GM18909 (cell line): Measurements from ENCODE around the gene RIMKLB.
"Not testable (repeated sequence)": the region's sequence is repeated elsewhere in the genome, so short reads cannot be mapped to it uniquely, and the experiment has no call there.

Experiments used
- ATAC-seq: cut with Tn5 transposase; IDR thresholded peaks from one replicate; pipeline ENCODE4 v1.9.1; 2021; ENCODE audit warnings: mild to moderate bottlenecking; ENCODE audit not compliant: unreplicated experiment, poor library complexity

Gene RIMKLB

DNA sequence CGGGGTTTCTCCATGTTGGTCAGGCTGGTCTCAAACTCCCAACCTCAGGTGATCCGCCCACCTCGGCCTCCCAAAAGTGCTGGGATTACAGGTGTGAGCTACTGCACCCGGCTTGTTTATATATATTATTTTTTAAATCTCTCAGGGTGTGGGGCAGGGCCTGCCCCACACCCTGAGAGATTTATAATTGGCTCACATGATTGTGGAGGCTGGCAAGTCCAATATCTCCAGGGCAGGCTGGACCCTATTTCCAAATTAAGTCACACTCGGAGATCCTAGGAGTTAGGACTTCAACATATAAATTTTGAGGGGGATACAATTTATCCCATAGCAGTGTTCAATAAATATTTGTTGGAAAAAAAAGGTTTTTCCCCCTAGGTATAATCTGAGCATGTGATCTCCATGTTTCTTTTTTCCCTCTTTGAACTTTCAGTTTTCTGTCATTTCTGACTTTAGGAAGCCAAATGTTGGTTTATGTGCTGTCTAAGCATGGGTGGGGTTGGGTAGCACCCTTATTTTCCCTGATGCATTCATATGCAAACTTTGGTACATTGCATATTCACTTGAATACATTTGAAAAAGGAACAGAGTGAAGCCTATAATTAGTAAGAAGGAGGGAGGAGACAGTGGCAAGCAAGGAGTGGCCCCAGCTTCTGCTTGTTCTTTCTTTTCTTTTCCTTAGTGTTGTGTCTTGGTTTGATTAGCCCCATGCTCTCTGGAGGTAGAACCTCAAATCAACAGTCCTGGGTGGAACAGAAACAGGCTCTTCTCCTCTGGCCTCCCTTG lies 116.0 kb downstream of the RIMKLB start:
- no peak for ATAC-seq

DNA sequence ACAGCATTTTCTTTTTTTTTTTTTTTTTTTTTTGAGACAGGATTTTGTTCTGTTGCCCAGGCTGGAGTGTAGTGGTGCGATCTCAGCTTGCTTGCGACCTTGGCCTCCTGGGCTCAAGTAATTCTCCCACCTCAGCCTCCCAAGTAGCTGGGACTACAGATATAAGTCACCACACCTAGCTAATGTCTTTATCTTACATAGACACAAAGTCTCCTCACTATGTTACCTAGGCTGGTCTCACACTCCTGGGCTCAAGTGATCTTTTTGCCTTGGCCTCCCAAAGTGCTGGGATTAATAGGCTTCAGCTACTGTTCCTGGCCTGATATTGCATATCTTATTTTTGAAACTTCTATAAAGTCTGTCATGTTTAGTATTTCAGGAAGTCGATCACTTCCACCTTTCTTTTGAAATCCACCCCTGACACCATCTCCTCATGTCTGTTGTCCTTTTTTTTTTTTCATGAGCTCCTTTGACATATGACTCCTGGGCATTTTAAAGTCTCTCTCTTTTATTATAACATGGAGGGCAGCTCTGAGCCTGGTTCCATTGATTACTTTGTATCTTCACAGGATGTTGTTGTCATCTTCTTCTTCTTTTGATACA lies 118.8 kb downstream of the RIMKLB start:
- no peak for ATAC-seq

DNA sequence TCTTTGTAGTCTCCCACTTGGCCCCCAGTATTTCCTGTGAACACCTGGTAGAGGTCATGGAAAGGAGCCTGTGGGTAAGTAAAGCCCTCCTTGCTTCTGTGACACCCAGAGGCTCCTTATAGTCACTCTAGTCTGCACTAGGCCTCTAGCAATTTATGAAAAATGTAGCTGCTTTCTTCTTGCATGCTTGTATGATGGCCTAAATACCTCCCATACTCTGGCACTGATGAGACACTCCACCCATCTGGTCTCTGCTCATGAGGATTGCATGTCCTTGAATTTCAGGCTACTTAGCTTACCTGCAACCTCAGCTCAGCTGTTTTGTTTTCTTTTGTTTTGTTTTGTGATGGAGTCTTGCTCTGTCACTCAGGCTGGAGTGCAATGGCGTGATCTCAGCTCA lies 120.1 kb downstream of the RIMKLB start:
- ATAC-seq = no peak

DNA sequence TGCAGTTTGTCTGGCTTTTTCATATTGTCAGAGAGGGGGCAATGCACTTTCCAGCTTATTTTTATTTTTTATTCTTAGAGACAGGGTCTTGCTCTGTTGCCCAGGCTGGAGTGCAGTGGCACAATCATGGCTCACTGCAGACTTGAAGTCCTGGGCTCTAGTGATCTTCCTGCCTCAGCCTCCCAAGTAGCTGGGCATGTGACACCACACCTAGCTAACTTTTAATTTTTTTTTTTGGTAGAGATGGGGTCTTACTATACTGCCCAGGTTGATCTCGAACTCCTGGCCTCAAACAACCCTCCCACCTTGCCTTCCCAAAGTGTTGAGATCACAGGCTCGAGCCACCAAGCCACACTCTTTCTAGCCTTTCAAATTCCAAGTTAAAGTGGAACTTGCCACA lies 120.7 kb downstream of the RIMKLB start:
- ATAC-seq = no peak

DNA sequence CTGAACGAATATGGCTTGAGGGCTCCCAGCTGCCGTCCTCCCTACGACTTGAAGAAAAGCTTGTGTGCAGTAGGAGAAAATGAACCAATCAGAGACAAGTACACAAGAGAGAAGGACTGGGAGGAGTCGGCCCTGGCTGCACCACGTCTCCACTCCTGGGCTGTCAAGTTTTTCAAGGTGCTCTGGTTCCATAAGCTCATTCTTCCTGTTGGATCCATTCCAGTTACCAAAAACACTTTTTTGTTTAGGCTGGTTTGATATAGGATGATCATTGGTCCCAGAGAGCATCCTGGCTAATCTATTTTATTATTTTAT lies 121.8 kb downstream of the RIMKLB start:
- ATAC-seq = no peak

DNA sequence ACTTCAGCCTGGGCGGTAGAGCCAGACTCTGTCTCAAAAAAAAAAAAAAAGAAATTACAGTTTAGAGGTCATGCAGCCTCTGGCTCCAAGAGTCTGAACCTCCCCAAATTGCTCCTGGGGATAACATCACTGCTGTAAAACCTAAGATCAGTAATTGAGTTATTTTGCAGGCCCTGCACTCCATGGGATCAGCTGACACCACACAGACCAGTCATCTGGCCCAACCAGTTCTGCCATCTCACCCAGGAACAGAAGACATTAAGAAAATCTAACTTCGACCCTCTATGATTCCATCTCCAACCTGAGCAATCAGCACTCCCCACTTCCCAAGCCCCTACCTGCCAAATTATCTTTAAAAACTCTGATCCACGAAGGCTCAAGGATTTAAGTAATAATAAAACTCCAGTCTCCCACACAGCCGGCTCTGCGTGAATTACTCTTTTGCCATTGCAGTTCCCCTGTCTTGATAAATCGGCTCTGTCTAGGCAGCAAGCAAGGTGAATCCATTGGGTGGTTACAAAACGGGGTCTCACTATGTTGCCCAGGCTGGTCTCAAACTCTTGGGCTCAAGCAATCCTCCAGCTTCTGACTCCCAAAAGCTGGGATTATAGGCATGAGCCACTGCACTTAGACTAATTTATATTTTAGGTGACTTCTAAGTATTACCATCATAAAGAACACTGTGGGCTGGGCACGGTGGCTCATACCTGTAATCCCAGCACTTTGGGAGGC lies 123.1 kb downstream of the RIMKLB start:
- not testable (repeated sequence) for ATAC-seq

DNA sequence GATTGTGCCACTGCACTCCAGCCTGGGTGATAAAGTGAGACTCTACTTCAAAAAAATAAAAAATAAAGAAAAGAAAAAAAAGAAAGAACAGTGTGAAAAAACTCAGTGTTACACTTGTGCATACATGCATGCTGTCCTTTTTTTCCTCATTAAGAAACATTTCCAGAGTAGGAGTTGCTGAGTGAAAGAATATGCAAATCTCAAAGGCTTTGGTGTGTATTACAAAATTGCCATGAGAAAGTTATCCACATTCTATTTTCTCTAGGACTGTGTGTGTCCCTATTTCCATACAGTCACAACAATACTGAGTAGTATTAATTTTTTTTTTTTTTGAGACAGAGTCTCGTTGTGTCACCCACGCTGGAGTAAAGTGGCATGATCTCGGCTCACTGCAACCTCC lies 123.8 kb downstream of the RIMKLB start:
- ATAC-seq = no peak

DNA sequence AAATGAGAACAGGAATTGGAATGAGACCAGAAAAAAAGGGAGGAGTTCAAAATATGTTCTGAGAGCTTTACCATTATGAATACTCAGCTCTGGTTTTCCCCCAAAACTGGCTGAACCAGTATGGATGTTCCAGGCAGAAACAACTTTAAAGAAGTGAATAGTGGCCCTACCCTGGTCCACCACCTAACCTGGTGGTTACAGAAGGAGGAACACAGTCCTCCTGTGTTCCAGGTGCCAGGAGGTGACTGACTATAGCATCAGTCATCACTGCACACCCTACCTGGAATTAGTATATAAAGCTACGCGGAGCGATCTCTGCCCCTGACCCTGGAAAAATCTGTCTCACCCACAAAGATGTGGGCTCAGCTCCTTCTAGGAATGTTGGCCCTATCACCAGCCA lies 124.5 kb downstream of the RIMKLB start, which contains the start of gene A2ML1:
Gene A2ML1 (plus strand): TSS at position 324 of the 400 bp plus-strand sequence. CDS start 31 bp downstream, at position 355.
- ATAC-seq = no peak

DNA sequence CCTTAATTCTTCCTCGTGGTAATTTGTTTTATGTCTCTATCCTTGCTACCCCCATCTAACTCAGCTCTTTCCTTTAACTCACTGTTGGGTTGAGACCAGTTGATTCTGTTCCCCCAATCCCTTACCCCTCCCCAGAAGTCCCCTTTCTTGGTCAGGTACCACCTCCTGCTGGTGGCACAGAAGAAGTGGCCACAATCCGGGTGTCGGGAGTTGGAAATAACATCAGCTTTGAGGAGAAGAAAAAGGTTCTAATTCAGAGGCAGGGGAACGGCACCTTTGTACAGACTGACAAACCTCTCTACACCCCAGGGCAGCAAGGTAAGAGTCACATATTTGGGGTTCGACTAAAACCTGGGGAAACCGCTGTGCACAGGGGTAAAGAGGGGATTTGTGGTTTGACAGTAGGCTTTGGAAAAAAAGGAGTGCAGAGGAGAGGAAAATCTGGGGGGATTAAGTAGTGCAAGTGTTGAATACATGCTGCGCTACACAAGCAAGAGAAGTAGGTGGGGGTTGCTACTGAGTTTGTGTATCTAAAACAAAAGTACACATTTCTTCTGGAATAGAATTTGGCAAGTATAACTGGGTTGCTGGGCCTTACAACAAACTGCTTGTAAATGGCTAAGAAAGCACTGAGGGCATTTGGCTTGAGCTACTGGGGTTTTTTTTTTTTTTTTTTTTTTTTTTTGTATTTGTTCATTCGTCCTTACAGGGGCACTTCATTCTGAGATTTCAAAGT lies 125.9 kb downstream of the RIMKLB start:
- no peak for ATAC-seq

DNA sequence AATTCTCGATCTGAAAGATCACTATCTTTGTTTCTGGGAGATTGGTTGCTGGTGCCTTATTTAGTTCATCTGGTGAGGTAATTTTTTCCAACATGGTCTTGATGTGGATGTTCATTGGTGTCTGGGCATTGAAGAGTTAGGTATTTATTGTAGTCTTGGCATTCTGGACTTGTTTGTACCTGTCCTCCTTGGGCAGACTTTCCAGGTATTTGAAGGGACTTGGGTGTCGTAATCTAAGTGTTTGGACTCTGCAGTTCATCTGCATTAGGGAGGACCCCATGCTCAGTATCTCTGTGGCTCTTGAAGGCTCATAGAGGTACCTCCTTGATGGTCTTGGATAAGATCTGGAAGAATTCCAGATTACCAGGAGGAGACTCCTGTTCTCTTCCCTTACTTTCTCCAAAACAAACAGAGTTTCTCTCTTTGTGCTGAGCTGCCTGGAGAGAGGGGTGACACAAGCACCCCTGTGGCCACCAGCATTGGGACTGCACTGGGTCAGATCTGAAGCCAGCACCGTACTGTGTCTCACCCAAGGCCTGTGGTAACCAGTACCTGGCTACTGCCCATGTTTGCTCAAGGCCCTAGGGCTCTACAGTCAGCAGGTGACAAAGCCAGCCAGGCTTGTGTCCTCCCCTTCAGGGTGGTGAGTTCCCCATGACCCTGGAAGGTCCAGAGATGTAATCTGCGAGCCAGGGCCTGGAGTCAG lies 129.9 kb downstream of the RIMKLB start:
- ATAC-seq = no peak

DNA sequence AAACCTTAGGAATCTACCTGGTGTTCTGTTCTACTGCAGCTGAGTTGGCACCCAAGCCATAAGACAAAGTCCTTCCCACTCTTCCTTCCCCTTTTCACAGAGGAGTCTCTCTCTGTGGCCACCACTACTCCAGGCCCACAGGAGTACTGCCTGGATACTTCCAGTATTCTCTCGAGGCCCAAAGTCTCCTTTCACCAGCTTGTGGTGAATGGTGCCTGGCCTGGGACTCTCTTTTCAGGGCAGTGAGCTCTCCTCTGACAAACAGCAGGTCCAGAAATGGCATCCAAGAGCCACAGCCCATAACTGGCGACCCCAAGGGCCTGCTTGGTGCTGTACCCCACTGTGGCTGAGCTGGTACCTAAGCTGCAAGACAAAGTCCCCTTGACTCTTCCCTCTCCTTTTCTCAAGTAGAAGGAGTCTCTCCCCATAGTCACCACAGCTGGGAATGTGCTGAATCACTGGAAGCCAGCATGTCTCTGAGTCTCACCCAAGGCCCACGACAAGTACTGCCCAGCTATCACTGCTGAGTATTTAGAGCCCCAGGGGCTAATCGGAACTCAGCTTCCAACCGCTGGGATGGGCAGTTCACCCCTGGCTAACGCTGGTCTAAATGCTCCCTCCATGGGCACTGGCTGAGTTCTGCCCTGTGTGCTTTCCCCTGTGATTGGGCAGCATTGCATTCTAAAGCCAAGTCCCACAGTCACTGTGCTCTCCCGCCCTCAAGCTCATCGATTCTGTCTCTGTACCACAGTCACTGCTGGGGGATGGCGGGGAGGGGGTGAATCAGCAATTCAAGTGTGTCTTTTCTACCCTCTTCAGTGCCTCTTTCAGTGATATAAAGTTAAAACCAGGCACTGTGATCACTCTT lies 130.7 kb downstream of the RIMKLB start:
- no peak for ATAC-seq

DNA sequence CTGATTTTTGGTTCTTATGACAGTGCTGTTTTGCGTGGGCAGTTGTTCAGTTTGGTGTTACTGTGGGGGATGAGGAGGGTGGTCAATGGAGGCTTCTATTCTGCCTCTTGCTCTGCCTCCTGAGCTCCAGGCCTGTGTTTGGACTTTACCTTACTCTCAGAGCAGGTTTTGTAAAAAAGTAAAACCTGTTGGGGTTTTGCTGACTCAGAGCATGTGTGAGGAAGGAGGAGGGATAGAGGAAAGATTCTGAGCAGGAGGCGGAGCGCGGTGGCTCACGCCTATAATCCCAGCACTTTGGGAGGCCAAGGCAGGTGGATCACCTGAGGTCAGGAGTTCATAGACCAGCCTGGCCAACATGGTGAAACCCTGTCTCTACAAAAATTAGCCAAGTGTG lies 131.3 kb downstream of the RIMKLB start:
- ATAC-seq = no peak

DNA sequence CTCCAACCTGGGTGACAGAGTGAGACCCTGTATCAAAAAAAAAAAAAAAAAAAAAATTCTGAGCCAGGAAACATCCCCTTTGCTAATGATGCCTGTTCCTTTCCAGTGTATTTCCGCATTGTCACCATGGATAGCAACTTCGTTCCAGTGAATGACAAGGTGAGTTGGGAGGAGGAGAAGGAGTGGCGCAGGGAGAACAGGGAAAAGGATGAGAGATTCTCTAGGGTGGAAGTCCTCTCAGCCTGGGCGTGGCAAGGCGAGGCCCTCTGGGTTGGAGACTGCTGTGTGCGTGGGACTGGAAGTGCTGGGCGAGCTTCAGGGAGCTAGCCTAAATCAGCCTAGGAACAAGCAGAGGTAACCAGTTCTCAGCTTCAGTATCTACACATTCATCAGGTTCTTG lies 131.8 kb downstream of the RIMKLB start:
- no peak for ATAC-seq

DNA sequence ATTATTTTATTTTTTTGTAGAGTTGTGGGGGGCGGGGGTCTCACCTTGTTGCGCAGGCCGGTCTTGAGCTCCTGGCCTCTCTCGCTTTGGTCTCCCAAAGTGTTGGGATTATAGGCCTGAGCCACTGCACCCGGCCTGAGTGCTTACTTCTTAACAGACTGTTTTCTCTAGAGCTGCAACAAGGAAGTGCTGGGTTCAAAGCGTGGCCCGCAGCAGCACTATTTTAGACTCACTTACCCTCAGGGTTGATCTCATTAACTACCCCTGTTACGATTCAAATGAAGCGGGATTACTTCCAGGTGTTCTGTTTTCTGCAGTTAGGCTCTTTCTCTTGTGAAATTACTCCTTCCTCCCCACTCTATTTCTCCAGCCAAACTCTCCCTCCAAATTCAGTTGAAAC lies 133.3 kb downstream of the RIMKLB start:
- no peak for ATAC-seq

DNA sequence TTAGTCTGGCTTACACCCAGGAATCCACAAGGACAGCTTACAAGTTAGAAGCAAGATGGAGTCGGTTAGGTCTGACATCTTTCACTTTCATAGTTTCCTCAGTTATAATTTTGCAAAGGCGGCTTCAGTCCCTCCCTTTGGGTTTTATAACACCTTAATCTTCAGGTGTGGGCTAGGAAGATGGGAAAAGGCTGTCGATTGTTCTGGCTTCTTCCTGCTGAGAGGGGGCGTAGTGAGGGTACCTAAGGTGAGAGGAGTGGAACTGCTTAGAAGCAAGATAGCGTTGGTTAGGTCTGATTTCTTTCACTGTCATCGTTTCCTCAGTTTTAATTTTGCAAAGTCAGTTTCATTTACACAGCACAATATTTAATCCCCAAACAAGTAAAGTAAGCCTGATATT lies 134.7 kb downstream of the RIMKLB start:
- no peak for ATAC-seq
